Adrenal gland (tissue), 12 donors: ENCODE measurements around the gene FAM53B. TPM values are rescaled to one million over a fixed set of nuclear protein-coding genes. Genes with fewer than 3 reads are reported as not detected.

ENCODE experiments used
- DNase-seq, 7 donors: peaks; one replicate each; pipeline ENCODE4 v3.0.0-alpha.2; 2019 to 2020
- H3K27ac ChIP-seq, 5 donors: fragments of 200-600 bp; sonication (generic) in 4 of 5; 1 replicate in 3 of 5; 2 replicates in 2 of 5; pipeline versions ENCODE4 v1.5.1 to v1.8.0; 2016 to 2020; ENCODE audit warnings: mild to moderate bottlenecking in 1 of 5
- H3K27me3 ChIP-seq: fragments of 200-600 bp; 2 replicates; pipeline ENCODE4 v1.8.0; 2021
- H3K36me3 ChIP-seq, 2 donors: fragments of 200-600 bp; replicated peaks in 1 of 2; 1 replicate in 1 of 2; 2 replicates in 1 of 2; pipeline versions ENCODE4 v1.5.1 to v1.8.0; 2018 to 2022
- H3K4me1 ChIP-seq, 2 donors: fragments of 200-600 bp; replicated peaks in 1 of 2; 1 replicate in 1 of 2; 2 replicates in 1 of 2; pipeline versions ENCODE4 v1.5.1 to v1.8.0; 2018 to 2021
- H3K4me3 ChIP-seq, 4 donors: fragments of 200-600 bp; sonication (generic) in 3 of 4; one replicate each; pipeline ENCODE4 v1.5.1; 2016 to 2018
- H3K9me3 ChIP-seq, 3 donors: fragments of 200-600 bp; sonication (generic) in 1 of 3; replicated peaks in 1 of 3; 1 replicate in 2 of 3; 2 replicates in 1 of 3; pipeline versions ENCODE4 v1.5.1 to v1.8.0; 2016 to 2021
- CTCF ChIP-seq, 6 experiments: fragments of 450-650 bp in 4 of 6; fragments of 200-600 bp in 2 of 6; sonication (generic) in 1 of 6; IDR thresholded peaks; 1 replicate in 5 of 6; 2 replicates in 1 of 6; pipeline versions ENCODE4 v1.5.1 to v1.8.0; 2016 to 2021; ENCODE audit warnings: antibody characterized with exemption in 6 of 6, mild to moderate bottlenecking in 2 of 6, moderate library complexity in 1 of 6
- POLR2A ChIP-seq, 2 donors: fragments of 450-650 bp; IDR thresholded peaks; one replicate each; pipeline ENCODE4 v1.6.1; 2017; ENCODE audit warnings: antibody characterized with exemption in 2 of 2, mild to moderate bottlenecking in 2 of 2, moderate library complexity in 1 of 2
- WGBS, 4 donors: extraction: QIAGEN DNeasy Blood & Tissue Kit in 2 of 4; methylation state at CpG; one replicate each; pipeline versions ENCODE4 v1.1.5 to v1.1.7; 2013 to 2017; 5-methylcytosine and 5-hydroxymethylcytosine counted together
- intact Hi-C, 2 donors: fragments of 100-400 bp; cut with DNase I; formaldehyde crosslinking; loops; one replicate each; pipeline versions ENCODE4 v1.14.1 to v1.15.0; 2022 to 2023
- polyA plus RNA-seq, 3 donors: library from polyadenylated mRNA; stranded (reverse); fragments of 200-250 nt in 2 of 3; fragments of 350-450 nt in 1 of 3; fragmentation: Illumina TruSeq in 1 of 3; extraction: RNeasy Lipid Tissue Mini Kit (QIAGEN cat#74804) in 1 of 3; gene quantifications; one replicate each; pipeline ENCODE4 v1.2.3, GENCODE V29; 2013 to 2014
- total RNA-seq, 9 donors: library from RNA; depleted of rRNA in 4 of 9; stranded (reverse); fragments of >200 nt in 4 of 9; fragments of 120-200 nt in 1 of 9; fragmentation: NEBNext Ultra II Directional in 1 of 9; extraction: Animal tissue kit (Norgen Biotek cat#: 25700) in 1 of 9; gene quantifications; one replicate each; pipeline versions ENCODE4 v1.1.0 to v1.2.4, GENCODE V29; 2013 to 2023
- donor health status: healthy with polysubstance abuse.
- donor health status: Bipolar disorder and iron deficiency.
- donor health status: DM: yes; HTN: yes; CAD: no.
- donor health status: DM: no; HTN: no; CAD: no.
- donor health status: DM: no; HTN: no; CAD: no.
- donor health status: DM: yes; HTN: yes; CAD: no.

The FAM53B gene
- total and polyA plus RNA-seq, 12 donors = 15.1 to 90.9 (median 65.5) TPM

DNA sequence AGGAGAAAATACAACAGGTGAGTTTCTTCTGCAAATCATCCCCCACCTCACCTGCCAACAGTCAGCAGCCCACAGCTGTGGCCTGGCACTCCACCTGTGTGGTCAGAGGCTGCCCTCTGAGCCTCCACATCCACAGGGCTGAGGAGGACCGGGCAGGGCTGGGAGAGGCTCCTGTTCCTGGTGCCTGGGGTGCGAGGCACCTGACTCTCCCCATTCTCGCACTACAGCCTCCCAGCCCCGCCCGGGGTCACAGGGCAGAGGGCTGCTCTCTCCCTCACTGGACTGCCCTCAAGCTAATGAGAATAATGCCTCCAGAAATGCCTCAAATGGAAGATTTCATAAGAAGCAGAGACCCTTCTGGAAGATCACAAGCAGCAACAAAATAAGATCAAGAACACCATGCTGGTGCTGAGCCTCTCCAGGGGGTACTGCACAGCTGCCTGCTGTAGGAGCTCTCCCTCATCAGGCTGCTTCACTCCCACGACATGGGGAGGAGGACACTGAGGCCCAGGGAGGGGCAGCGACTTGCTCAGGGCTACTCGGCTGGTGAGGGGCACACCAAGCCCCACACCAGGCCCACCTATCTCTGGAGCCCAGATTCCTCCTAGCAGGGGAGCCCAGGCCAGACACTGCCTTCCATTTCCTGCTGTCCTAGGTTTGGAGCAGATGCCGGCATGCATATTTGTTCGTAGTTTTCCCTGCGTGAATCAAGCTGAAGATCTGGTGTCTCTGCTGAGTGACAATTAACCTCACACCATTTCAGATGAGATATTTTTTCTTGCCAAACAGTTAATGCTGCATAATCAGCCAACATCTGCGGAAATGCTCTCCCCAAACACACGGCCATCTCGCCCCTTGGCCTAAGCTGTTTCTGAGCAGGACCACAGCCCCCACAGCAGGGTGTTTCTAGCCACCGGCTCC is 76.5 kb downstream of the FAM53B start:
- peak overlapping the region in 2 of 5 donors; percentile 77 to 82 for H3K27ac ChIP-seq
- intact Hi-C loops = no loop called here
- H3K9me3 ChIP-seq = no peaks in the 10 kb centered on the region
- no peak for TF ChIP-seq CTCF (IDR thresholded peaks at IDR 0.05)
- no peak for TF ChIP-seq POLR2A (IDR thresholded peaks at IDR 0.05)
- peaks cover 0 to 9% of the 10 kb centered on the region in 2 donors for H3K36me3 ChIP-seq
- H3K4me1 ChIP-seq = peaks cover 16 to 73% of the 10 kb centered on the region in 2 donors
- H3K27me3 ChIP-seq = no peaks in the 10 kb centered on the region
- 57 to 81% (median 77%) methylated on average over 8 to 15 of the region's 15 CpGs for WGBS, 4 donors
- H3K4me3 ChIP-seq = no peak overlapping the region
- DNase-seq = no peak

DNA sequence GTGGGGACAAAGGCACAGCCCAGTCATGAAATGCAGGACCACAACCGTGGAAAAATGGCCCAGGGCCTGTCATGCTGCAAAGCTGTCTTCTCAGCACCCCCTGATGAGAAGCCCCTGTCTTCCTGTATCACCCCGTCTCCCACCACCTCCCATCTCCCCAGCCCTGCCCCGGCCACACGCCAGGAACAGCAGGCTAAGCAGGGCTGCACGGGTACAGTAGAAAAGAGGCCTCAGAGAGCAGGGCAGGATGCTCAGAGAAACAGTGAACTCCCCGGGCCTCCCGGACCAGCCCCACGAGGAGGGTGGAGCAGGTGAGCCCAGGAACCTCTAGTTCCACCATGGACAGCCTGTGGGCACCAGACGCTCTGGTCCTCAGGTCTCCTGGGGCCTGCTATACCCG is 77.7 kb downstream of the FAM53B start:
- DNase-seq = no peak
- TF ChIP-seq CTCF (IDR thresholded peaks at IDR 0.05) (no peak), POLR2A (IDR thresholded peaks at IDR 0.05) (no peak)
- H3K36me3 ChIP-seq = peaks cover 0 to 9% of the 10 kb centered on the region in 2 donors
- no peaks in the 10 kb centered on the region for H3K9me3 ChIP-seq
- H3K4me3 ChIP-seq = no peak overlapping the region
- H3K4me1 ChIP-seq = peaks cover 16 to 61% of the 10 kb centered on the region in 2 donors
- intact Hi-C loops = no loop called here
- H3K27me3 ChIP-seq = no peaks in the 10 kb centered on the region
- 84 to 100% (median 90%) methylated on average over 4 to 10 of the region's 10 CpGs for WGBS, 4 donors
- H3K27ac ChIP-seq = peak overlapping the region in 3 of 5 donors; percentile 32 to 84 (median 68)

- H3K4me3 ChIP-seq = no peak overlapping the region
- H3K27me3 ChIP-seq = no peaks in the 10 kb centered on the region
- H3K27ac ChIP-seq = peak overlapping the region in 3 of 5 donors; percentile 32 to 84 (median 68)
- peaks cover 0 to 9% of the 10 kb centered on the region in 2 donors for H3K36me3 ChIP-seq
- H3K4me1 ChIP-seq = peaks cover 16 to 56% of the 10 kb centered on the region in 2 donors
- TF ChIP-seq POLR2A (IDR thresholded peaks at IDR 0.05) = no peak
- TF ChIP-seq CTCF (IDR thresholded peaks at IDR 0.05) = no peak
- no peaks in the 10 kb centered on the region for H3K9me3 ChIP-seq
- peak in 4 of 7 donors; percentile 61 to 64 (median 63) for DNase-seq
- 51 to 67% (median 54%) methylated on average over 3 of the region's 3 CpGs for WGBS, 4 donors
- intact Hi-C loops = no loop called here
Measured at GRCh38 chr10:124665980-124666379, 78.2 kb downstream of the FAM53B start.

DNA sequence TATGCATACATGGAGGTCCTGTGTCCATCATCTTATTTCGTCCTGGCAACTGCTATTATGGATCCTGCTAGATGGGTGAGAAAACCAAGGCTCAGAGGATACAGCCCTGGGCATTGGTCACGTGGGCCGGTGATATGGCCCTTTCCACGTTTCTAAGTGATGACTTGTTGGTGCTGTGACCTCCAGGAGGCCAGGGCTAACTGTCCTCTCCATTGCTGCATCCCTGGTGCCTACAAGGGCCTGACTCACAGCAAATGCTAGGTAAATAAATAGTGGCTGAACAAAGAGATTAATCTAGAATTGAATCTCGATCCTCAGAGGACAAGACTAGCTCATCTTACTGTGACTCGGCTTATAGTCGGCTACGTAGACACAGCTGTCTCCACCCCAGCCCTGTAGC is 78.6 kb downstream of the FAM53B start:
- TF ChIP-seq CTCF (IDR thresholded peaks at IDR 0.05) (no peak), POLR2A (IDR thresholded peaks at IDR 0.05) (no peak)
- Histone ChIP-seq H3K36me3 (peaks cover 0 to 9% of the 10 kb centered on the region in 2 donors), H3K27me3 (no peaks in the 10 kb centered on the region), H3K27ac (peak overlapping the region in 2 of 5 donors; percentile 68 to 84), H3K9me3 (no peaks in the 10 kb centered on the region), H3K4me1 (peaks cover 16 to 52% of the 10 kb centered on the region in 2 donors), H3K4me3 (no peak overlapping the region)
- DNase-seq = peak in 2 of 7 donors; percentile 47 to 56
- WGBS, 4 donors = 63 to 72% (median 64%) methylated on average over 8 of the region's 8 CpGs
- intact Hi-C loops = no loop called here
